BJ (cell line): ENCODE data around the gene NEK7. TPM values are rescaled to one million over a fixed set of nuclear protein-coding genes. Genes with fewer than 3 reads are reported as not detected.

ENCODE experiments used
- CTCF ChIA-PET: fragments of 350-600 bp; formaldehyde crosslinking; extraction: SDS; loops from one replicate; lab custom pipeline; 2021; ENCODE audit warnings: antibody characterized with exemption, inconsistent platforms; lab: Yijun Ruan, JAX
- POLR2A ChIA-PET: fragments of 300-600 bp; sonication (Branson Sonifier 250); formaldehyde crosslinking; extraction: SDS; loops from one replicate; lab custom pipeline; 2021; ENCODE audit warnings: antibody characterized with exemption; lab: Charles Lee
- DNase-seq: peaks from one replicate; pipeline ENCODE4 v3.0.0-alpha.2; 2011; ENCODE audit warnings: low read depth
- H3K27me3 ChIP-seq: 2 replicates; pipeline ENCODE4 v1.6.0; 2011; ENCODE audit warnings: low read length; ENCODE audit not compliant: control insufficient read depth, insufficient read depth
- H3K36me3 ChIP-seq: 2 replicates; pipeline ENCODE4 v1.5.1; 2011; ENCODE audit warnings: low read length; ENCODE audit not compliant: control insufficient read depth, insufficient read depth
- H3K4me3 ChIP-seq: 2 replicates; pipeline ENCODE4 v1.5.1; 2011; ENCODE audit warnings: low read depth, mild to moderate bottlenecking, control low read depth, low read length
- CTCF ChIP-seq: IDR thresholded peaks from 2 replicates; pipeline ENCODE4 v1.5.1; 2011; ENCODE audit warnings: low read depth, mild to moderate bottlenecking, control low read depth, inconsistent platforms, low read length, moderate library complexity; ENCODE audit not compliant: insufficient read depth
- polyA plus RNA-seq: library from polyadenylated mRNA; depleted of rRNA; stranded (reverse); fragments of >200 nt; gene quantifications from 2 replicates; pipeline ENCODE4 v1.2.3, GENCODE V29; 2011

The NEK7 gene
- polyA plus RNA-seq, 1 experiment: 428 TPM

- H3K4me3 ChIP-seq: no peak overlapping the region
- CTCF ChIA-PET: no interaction called here
- POLR2A ChIA-PET: interaction anchor here (0.6 kb wide), 1 partner anchor 344 kb away, joined by 5 read pairs; no protein-coding TSS in a partner anchor
- no peaks in the 10 kb centered on the region for H3K27me3 ChIP-seq
- no peak for TF ChIP-seq CTCF
- DNase-seq: no peak
- no peaks in the 10 kb centered on the region for H3K36me3 ChIP-seq
These were observed 10.7 kb downstream of the NEK7 start for GRCh38 chr1:198167436-198167934.

GRCh38 chr1:198168227-198168626 is 11.4 kb downstream of the NEK7 start:
- Histone ChIP-seq H3K36me3 (no peaks in the 10 kb centered on the region), H3K4me3 (no peak overlapping the region), H3K27me3 (no peaks in the 10 kb centered on the region)
- ChIA-PET POLR2A (no interaction called here), CTCF (no interaction called here)
- no peak for TF ChIP-seq CTCF
- DNase-seq: no peak

GRCh38 chr1:198169672-198170071 is 12.9 kb downstream of the NEK7 start:
- no peak for DNase-seq

GRCh38 chr1:198171667-198172540 is 15.1 kb downstream of the NEK7 start:
- no peak overlapping the region for H3K4me3 ChIP-seq
- DNase-seq: no peak
- no peaks in the 10 kb centered on the region for H3K27me3 ChIP-seq
- CTCF ChIA-PET: interaction anchor here (0.6 to 1.1 kb wide), 2 partner anchors 15 to 63 kb away, joined by 3 read pairs; partner anchors contain the start of gene NEK7
- H3K36me3 ChIP-seq: no peaks in the 10 kb centered on the region
- TF ChIP-seq CTCF: no peak
- POLR2A ChIA-PET: interaction anchor here (0.7 to 0.8 kb wide), 2 partner anchors 15 to 993 kb away, joined by 6 to 8 read pairs; partner anchors contain the start of gene NEK7

More at GRCh38 chr1:198169672-198170071, 12.9 kb downstream of the NEK7 start:
- CTCF ChIA-PET: interaction anchor here (1.0 to 2.6 kb wide), 2 partner anchors 14 to 17 kb away, joined by 3 to 8 read pairs; partner anchors contain the start of gene NEK7
- no peak for TF ChIP-seq CTCF
- no peaks in the 10 kb centered on the region for H3K27me3 ChIP-seq
- POLR2A ChIA-PET: interaction anchor here (0.6 kb wide), 1 partner anchor 1291 kb away, joined by 3 read pairs; no protein-coding TSS in a partner anchor
- no peaks in the 10 kb centered on the region for H3K36me3 ChIP-seq
- no peak overlapping the region for H3K4me3 ChIP-seq

- H3K4me3 ChIP-seq: no peak overlapping the region
- no peaks in the 10 kb centered on the region for H3K36me3 ChIP-seq
- ChIA-PET POLR2A (interaction anchor here (0.6 to 0.7 kb wide), 2 partner anchors 50 to 256 kb away, joined by 3 read pairs; partner anchors contain the start of gene LHX9), CTCF (interaction anchor here (0.7 kb wide), 2 partner anchors 11 to 85 kb away, joined by 3 to 4 read pairs; no protein-coding TSS in a partner anchor)
- no peak for TF ChIP-seq CTCF
- no peaks in the 10 kb centered on the region for H3K27me3 ChIP-seq
- no peak for DNase-seq
These were observed 17.0 kb downstream of the NEK7 start for GRCh38 chr1:198173832-198174231.
